ES-I3 (cell line): ENCODE results near the gene TNKS1BP1.
"Not testable (repeated sequence)": the region's sequence is repeated elsewhere in the genome, so short reads cannot be mapped to it uniquely, and the experiment has no call there.

Experiments
- H3K36me3 ChIP-seq: 2 replicates; pipeline ENCODE4 v1.6.1; 2013; ENCODE audit warnings: mild to moderate bottlenecking, low read length, control low read depth, moderate library complexity; ENCODE audit not compliant: insufficient read depth
- H3K4me1 ChIP-seq: 2 replicates; pipeline ENCODE4 v1.6.1; 2013; ENCODE audit warnings: mild to moderate bottlenecking, control low read depth, low read length; ENCODE audit not compliant: insufficient read depth
- H3K9ac ChIP-seq: 2 replicates; pipeline ENCODE4 v1.6.1; 2013; ENCODE audit warnings: low read depth, mild to moderate bottlenecking, low read length, moderate library complexity
- H3K9me3 ChIP-seq: 2 replicates; pipeline ENCODE4 v1.6.1; 2013; ENCODE audit warnings: mild to moderate bottlenecking, low read length, moderate library complexity; ENCODE audit not compliant: control insufficient read depth, insufficient read depth

The TNKS1BP1 gene, protein sequence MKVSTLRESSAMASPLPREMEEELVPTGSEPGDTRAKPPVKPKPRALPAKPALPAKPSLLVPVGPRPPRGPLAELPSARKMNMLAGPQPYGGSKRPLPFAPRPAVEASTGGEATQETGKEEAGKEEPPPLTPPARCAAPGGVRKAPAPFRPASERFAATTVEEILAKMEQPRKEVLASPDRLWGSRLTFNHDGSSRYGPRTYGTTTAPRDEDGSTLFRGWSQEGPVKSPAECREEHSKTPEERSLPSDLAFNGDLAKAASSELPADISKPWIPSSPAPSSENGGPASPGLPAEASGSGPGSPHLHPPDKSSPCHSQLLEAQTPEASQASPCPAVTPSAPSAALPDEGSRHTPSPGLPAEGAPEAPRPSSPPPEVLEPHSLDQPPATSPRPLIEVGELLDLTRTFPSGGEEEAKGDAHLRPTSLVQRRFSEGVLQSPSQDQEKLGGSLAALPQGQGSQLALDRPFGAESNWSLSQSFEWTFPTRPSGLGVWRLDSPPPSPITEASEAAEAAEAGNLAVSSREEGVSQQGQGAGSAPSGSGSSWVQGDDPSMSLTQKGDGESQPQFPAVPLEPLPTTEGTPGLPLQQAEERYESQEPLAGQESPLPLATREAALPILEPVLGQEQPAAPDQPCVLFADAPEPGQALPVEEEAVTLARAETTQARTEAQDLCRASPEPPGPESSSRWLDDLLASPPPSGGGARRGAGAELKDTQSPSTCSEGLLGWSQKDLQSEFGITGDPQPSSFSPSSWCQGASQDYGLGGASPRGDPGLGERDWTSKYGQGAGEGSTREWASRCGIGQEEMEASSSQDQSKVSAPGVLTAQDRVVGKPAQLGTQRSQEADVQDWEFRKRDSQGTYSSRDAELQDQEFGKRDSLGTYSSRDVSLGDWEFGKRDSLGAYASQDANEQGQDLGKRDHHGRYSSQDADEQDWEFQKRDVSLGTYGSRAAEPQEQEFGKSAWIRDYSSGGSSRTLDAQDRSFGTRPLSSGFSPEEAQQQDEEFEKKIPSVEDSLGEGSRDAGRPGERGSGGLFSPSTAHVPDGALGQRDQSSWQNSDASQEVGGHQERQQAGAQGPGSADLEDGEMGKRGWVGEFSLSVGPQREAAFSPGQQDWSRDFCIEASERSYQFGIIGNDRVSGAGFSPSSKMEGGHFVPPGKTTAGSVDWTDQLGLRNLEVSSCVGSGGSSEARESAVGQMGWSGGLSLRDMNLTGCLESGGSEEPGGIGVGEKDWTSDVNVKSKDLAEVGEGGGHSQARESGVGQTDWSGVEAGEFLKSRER (N-terminal part only)

DNA sequence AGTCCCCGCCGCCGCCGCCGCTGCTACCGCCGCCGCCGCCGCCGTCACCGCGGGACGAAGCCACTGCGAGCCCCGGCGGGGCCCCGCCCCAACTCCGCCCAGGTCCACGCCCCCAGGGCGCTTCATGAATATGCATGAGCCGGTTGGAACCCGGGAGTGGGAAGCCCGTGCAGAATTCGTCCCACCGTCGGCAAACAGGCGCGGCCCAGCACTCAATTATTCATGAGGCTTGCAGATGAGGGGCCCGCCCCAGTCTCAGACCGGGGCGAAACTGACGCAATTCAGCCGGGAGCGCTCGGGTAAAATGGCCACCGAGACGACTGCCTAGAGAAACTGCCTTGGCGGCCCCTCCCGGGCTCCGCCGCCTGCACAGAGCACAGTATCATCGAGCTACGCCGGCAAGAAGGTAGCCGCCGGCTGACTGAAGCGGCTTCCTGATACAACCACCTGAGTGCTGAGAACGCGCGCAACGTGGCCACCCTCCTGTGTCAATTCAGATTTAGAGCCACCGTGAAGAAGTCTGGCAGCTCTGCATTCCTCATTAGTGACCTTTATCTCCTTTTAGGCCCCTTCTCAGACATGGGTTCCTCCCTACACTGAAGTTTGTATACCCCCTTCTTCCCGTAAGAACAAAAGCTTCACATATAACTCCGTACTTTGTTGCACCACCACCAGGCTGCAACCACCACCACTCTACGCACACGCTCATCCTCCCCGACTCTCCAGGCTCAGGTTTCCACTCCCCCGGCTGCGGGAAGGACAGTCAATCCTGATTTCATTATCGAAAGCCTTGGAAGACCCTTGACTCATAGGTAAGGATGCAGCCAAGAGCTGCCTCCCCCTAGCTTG, at the start of gene TNKS1BP1:
TNKS1BP1 (minus strand) TSS at position 67 of the 849 bp plus-strand sequence. CDS start 3,067 bp downstream, outside the sequence.
- Histone ChIP-seq H3K36me3 (peaks cover 25% of the 10 kb centered on the region), H3K4me1 (peaks cover 26% of the 10 kb centered on the region), H3K9me3 (no peaks in the 10 kb centered on the region), H3K9ac (peak within 1 kb of the TSS; percentile 94)

DNA sequence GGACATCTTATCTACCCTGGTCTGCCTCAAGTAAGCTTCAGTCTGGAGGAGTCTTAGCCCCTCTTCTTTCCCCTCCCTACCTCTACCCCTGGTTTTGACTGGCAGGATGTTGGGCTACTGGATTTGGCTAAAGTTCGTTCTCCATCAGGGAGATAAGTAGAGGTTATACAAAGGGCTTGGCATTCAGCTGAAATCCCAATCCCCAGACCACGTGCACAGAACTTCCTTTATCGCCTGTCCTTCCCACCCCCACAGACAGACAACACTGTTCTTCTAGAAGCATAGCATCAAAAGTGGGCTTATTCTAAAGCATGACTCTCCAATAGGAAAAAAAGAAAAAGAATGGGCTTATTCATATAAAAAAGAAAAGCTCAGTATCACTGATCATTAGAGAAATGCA, 48.4 kb upstream of the TNKS1BP1 start:
- no peaks in the 10 kb centered on the region for H3K36me3 ChIP-seq
- no peak overlapping the region for H3K9ac ChIP-seq
- H3K4me1 ChIP-seq, result no peaks in the 10 kb centered on the region
- H3K9me3 ChIP-seq, result no peaks in the 10 kb centered on the region

DNA sequence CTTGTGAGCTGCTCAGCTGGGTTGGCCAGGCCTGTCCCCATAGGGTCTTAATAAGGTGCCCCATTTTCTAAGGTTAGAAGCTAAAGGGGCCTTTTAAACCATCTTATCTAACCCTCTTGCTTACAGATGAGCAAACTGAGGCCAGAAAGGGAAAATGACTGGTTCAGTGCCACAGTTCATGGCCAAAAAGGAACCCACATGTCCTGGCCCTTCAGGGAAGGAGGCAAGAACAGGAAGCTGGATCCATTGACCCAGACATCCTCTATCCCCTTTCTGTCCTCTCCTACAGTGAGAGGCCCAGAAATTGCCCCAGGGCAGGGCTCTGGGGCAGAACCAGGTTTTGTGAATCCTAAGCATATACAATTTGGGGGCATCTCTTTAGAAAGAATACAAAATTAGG, 46.2 kb upstream of the TNKS1BP1 start:
- H3K4me1 ChIP-seq, result peaks cover 6% of the 10 kb centered on the region
- H3K9ac ChIP-seq, result no peak overlapping the region
- H3K36me3 ChIP-seq, result no peaks in the 10 kb centered on the region
- H3K9me3 ChIP-seq, result no peaks in the 10 kb centered on the region

DNA sequence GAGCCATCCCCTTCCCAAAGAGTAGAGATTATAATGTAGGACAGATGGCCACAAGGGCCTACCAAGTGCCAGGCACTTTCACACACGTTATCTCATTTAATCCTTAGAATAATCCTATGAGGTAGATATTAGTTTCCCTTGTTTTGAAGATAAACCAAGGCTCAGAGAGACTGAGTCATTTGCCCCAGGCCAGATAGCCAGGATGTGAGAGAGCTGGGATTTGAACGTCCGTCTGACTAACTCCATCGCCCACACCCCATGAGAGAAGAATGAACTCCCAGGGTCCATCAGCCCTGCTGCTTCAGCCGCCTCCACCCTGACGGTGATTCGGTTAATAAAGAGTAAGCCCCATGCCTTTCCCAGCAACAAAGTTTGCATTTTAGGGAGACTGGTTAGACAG, 45.5 kb upstream of the TNKS1BP1 start:
- no peaks in the 10 kb centered on the region for H3K36me3 ChIP-seq
- H3K9ac ChIP-seq, result no peak overlapping the region
- H3K9me3 ChIP-seq, result no peaks in the 10 kb centered on the region
- H3K4me1 ChIP-seq, result peaks cover 13% of the 10 kb centered on the region

DNA sequence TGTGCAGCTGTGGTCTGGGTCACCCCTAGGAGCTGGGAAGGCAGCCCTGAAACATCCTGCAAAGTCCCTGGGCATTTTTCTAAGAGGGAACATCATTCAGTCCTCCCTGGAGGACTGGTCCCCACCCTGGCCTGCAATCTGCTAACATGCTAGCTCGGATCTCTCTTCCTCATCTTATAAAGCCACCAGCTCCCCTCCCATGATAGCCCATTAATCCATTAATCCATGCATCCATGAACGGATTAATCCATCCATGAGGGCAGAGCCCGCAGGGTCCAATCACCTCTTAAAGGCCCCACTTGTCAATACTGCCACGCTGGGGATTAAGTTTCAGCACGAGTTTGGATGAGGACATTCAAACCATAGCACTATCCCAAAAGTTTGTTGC, 44.1 kb upstream of the TNKS1BP1 start:
- Histone ChIP-seq H3K36me3 (no peaks in the 10 kb centered on the region), H3K9ac (no peak overlapping the region), H3K4me1 (peaks cover 16% of the 10 kb centered on the region), H3K9me3 (no peaks in the 10 kb centered on the region)

DNA sequence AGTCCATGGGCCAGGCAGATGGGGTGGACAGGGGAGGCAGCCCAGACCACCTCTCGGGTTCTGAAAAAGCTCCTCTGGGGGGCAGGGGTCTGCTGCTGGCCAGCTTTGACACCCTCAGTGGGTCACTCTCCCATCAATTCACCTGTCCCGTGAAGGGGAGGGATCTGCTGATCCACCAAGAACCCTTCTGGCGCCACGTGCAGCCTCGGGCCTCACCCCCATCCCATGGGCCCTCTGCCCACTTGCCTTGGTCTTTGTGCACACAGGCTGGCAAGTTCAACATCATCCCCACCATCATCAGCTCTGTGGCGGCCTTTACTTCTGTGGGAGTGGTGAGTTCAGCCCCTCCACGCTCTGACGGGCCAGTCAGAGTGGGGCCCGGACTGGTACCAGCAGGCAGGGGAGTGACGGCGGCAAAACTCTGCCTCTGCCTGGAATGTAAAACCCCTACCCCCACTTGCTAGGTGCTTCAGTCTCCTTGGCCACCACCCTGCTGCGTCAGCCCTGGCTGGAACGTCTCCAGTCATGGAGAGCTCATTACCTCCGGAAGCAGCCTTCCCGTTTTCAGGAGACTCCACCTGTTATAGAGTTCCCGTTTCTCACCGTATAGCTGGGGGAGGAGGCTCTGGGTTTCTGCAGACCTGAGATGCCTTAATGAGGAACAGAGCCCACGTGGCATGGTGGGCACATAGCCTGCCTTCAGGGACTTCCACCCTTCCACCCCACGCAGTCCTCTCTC, 43.5 kb upstream of the TNKS1BP1 start:
- Histone ChIP-seq H3K9ac (no peak overlapping the region), H3K36me3 (no peaks in the 10 kb centered on the region), H3K4me1 (peaks cover 16% of the 10 kb centered on the region), H3K9me3 (no peaks in the 10 kb centered on the region; the same call in 1 of the 2 replicates)

DNA sequence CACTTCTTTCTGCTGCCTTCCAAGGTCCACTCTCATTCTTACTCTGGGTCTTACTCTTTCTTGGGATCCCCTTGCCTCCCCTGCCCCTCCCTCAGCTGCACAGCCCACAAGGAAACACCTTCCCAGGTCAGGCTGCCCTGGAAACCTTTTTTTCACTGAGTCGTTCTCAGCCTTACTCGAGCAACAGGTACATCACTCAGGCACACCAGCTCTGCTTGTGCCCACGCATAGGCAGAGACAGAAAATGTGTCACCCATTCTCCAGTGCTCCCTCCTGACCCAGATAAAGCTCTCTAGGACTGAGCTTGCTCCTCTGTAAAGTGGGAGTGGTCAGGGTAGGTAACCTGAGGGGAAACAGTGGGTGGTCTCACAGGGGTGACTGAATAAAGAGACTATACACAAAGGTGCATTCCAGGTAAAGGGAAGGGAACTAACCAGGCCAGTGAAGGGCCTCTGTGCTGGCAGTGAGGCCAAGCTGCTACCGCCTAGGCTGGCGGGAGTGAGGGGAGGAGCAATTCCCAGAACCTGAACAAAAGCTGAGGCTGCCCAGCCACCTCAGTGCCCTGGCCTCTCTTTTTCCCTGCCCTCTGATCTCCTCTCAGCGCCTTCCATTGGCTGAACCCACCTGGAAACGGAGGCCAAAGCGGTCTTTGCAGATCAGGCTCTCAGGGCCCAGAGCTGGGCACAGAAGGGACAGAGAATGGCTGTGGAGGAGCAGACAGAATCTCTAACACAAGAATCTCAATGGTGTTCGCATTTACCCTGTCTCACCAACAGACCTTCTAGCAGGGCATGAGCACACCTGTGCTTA, 40.3 kb upstream of the TNKS1BP1 start:
- no peaks in the 10 kb centered on the region for H3K36me3 ChIP-seq

DNA sequence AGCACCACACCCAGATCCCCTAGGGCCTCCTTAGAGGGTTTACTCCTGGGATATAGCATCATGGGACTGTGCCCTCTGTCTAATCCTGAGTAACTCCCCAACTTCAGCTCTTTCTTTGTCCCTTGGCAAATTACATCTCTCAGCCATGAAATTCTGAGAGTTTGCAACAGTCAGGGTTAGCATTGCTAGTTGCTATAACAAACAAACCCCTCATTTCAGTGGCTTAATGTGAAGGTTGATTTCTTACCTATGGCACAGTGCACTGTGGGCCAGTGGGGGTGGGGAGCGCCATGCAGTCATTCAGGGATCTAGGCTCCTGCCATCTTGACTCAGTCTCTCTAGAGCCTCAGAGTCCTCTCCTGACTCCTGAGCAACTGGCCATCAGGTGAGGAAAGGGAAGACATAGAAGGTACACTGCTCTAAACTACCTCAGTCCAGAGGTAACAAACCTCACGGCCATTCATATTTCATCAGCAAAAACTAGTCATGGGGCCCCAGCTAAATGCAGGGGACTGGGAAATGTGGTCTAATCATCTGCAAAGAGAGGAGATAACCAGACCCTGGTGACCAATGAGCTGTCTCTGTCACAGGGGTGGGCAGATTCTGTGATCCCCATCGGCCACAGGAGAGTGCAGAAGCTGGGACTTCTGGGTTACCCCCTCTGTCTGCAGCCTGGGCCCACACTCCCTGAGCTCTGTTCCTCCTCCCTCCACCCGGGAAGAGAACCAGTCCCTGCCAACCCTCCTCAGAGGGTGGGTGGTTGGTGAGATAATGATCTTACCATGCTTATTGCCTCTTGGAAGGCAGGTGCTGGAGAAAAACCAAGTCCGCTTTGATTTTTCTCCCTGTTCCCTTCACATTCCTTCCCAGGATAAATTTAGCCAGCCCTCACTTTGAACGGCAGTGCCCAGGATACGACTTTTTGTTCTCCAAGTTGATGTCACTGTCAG, 38.7 kb upstream of the TNKS1BP1 start:
- Histone ChIP-seq H3K36me3 (no peaks in the 10 kb centered on the region), H3K9ac (no peak overlapping the region), H3K4me1 (peaks cover 16% of the 10 kb centered on the region), H3K9me3 (no peaks in the 10 kb centered on the region; the same call in 1 of the 2 replicates)

More for the DNA sequence above, 40.3 kb upstream of the TNKS1BP1 start:
- Histone ChIP-seq H3K4me1 (peaks cover 16% of the 10 kb centered on the region), H3K9me3 (no peaks in the 10 kb centered on the region; the same call in 1 of the 2 replicates), H3K9ac (no peak overlapping the region)

DNA sequence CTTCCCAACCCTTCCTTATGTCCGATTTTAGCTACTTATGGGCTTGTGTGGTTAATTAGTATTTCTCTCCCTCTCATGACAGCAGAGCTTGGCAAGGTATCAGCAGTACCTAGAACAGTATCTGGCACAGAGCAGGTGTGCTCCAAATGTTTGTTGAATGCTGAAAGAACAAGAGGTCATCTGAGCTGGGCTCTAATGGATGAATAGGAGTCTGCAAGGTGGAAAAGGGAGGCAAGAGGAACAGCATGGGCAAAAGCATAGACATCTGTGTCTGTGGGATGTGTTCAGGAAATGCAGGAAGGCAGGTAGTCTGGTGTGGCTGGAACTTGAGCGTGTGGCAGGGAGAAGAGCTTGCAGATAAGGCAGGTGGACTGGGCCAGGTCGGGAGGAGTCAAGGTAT, 37.2 kb upstream of the TNKS1BP1 start:
- no peaks in the 10 kb centered on the region for H3K36me3 ChIP-seq
- no peaks in the 10 kb centered on the region; the same call in 1 of the 2 replicates for H3K9me3 ChIP-seq
- H3K4me1 ChIP-seq, result peaks cover 19% of the 10 kb centered on the region
- no peak overlapping the region for H3K9ac ChIP-seq

DNA sequence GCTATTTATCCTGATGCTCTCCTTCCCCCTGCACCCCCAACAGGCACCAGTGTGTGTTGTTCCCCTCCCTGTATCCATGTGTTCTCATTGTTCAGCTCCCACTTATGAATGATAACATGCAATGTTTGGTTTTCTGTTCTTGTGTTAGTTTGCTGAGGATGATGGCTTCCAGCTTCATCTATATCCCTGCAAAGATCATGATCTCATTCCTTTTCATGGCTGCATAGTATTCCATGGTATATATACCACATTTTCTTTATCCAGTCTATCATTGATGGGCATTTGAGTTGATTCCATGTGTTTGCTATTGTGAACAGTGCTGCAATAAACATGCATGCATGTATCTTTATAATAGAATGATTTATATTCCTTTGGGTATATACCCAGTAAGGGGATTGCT, 36.7 kb upstream of the TNKS1BP1 start:
- H3K4me1 ChIP-seq, result peaks cover 19% of the 10 kb centered on the region
- H3K9ac ChIP-seq, H3K36me3 ChIP-seq, H3K9me3 ChIP-seq: not testable (repeated sequence)

DNA sequence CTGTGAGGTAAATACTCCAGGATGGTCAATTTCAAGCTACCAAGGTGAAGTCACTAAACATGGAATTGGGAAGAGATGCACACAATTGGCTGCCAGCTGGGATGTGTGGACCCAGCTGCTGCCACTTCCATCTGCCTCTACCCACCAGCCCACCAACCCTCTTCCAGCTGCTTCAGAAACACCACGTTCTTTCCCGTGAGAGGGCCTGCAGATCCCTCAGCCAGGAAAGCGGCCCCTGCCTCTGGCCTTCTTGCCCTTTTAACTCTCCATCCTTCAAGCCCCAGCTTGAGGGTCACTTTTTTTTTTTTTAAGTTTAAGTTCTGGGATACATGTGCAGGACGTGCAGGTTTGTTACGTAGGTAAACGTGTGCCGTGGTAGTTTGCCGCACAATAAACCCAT, 36.2 kb upstream of the TNKS1BP1 start:
- H3K9ac ChIP-seq, result no peak overlapping the region
- no peaks in the 10 kb centered on the region for H3K36me3 ChIP-seq
- peaks cover 14% of the 10 kb centered on the region for H3K4me1 ChIP-seq
- H3K9me3 ChIP-seq, result no peaks in the 10 kb centered on the region; the same call in 1 of the 2 replicates
